Activated CD4-positive, alpha-beta T cell treated with anti-CD3 and anti-CD28 coated beads, Interleukin-2, amount 50 U/mL, for 48 hours (primary cell): Measurements from ENCODE around the gene KLHL18.
"Not testable (repeated sequence)": the region's sequence is repeated elsewhere in the genome, so short reads cannot be mapped to it uniquely, and the experiment has no call there.

Experiments
- DNase-seq, 2 experiments: peaks; one replicate each; pipeline ENCODE4 v3.0.0-alpha.2; 2020

Gene KLHL18

GRCh38 chr3:47282424-47283192, at the start of gene KLHL18, which contains the start of gene KIF9:
KLHL18 (plus strand) TSS chr3:47282944; CDS start chr3:47282966, 22 bp downstream.
KIF9 (minus strand) TSS chr3:47282799; CDS start chr3:47277374, 5,425 bp downstream.
- peak; percentile 93 to 96 for DNase-seq

DNA sequence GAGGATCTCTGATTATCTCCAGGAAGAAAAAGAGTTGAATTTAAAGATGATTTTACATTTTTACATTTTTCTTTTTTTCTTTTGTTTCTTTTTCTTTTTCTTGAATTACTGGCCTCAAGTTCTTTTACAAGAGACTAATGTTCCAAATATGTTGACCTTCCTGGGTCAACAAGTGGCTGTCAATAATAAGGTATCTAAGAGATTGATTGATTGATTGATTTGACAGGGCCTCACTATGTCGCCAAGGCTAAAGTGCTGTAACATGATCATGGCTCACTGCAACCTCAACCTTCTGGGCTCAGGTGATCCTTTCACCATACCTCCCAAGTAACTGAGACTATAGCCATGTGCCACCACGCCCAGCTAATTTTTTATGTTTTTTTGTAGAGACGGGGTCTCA, 44.7 kb upstream of the KLHL18 start:
- DNase-seq: no peak

GRCh38 chr3:47239929-47240328, 42.8 kb upstream of the KLHL18 start:
- no peak for DNase-seq

- DNase-seq: no peak
These were observed 39.2 kb upstream of the KLHL18 start for GRCh38 chr3:47243419-47244147.

- no peak for DNase-seq
These were observed 38.1 kb upstream of the KLHL18 start for GRCh38 chr3:47244531-47245100.

- DNase-seq: no peak
These were observed 37.5 kb upstream of the KLHL18 start for GRCh38 chr3:47245271-47245670.

DNA sequence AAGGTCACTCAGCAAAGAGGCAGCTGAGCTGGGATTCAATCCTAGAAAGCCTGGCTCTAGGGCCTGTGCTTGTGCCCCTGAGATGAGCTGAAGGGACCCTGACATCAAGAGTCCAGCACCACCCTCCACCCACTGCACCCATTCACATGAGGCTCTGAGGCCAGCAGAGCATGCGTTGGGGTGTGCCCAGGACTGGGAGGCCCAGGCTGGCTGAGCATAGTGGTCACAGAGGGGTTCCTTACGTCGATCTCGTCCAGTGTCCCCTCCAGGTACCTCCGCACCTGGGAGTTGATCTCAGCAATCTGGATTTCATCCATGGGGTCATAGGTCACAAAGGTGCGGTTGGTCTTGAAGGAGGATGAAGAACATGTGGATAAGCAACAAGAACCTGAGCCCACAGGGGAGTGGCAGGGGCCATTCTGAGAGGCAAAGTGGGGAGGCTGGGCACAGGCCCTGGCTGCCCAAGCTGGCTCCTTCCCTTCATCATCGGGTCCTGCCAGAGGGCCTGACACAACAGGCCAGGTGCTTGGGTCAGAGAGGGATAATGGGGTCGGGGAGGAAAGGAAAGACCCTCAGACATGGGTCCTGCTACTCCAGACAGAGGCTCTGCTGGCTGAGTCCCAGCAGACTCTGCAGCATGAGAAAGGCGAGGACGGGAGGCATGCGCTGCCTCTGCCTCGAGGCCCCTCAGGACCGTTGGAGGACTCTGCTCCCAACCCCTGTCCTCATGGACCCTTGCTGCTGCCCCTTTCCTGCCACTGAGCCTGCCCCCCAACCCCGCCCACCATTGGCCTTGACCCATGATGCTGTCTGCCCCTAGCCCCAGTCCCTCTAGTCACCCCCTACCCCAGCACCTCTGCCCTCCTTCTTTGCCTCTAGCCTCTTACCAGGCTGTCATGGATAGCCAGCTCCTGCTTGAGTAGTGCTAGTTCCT, 35.3 kb upstream of the KLHL18 start:
- DNase-seq: no peak

GRCh38 chr3:47250309-47251060, 32.3 kb upstream of the KLHL18 start:
- DNase-seq: no peak

- not testable (repeated sequence) for DNase-seq
These were observed 31.7 kb upstream of the KLHL18 start for GRCh38 chr3:47251085-47251484.

DNA sequence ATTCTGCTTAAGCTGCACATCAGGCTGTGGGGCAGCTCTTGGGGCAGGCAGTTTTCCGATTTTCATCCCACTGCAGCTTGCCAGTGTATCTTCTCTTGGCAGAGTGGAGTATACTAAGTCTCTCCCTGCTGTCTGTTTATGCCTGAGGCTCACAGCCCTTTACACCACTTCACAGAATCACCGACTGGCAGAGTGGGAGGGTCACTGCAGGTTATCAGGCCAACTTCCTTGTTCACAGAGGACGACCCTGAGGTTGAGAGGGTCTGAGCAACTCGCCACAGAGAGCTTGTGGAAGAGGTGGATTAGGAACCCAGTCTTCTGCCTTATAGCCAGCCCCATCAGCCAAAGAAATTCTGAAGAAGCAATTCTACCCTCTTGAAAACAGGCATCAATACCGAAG, 31.1 kb upstream of the KLHL18 start:
- DNase-seq: no peak

DNA sequence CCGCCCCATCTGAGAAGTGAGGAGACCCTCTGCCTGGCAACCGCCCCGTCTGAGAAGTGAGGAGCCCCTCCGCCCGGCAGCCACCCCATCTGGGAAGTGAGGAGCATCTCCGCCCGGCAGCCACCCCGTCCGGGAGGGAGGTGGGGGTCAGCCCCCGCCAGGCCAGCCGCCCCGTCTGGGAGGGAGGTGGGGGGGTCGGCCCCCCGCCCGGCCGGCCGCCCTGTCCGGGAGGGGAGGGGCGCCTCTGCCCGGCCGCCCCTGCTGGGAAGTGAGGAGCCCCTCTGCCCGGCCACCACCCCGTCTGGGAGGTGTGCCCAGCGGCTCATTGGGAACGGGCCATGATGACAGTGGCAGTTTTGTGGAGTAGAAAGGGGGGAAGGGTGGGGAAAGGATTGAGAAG, 26.4 kb upstream of the KLHL18 start:
- DNase-seq: not testable (repeated sequence)

- DNase-seq: no peak
These were observed 23.6 kb upstream of the KLHL18 start for GRCh38 chr3:47259114-47259513.

- no peak for DNase-seq
These were observed 22.1 kb upstream of the KLHL18 start for GRCh38 chr3:47260605-47261004.

DNA sequence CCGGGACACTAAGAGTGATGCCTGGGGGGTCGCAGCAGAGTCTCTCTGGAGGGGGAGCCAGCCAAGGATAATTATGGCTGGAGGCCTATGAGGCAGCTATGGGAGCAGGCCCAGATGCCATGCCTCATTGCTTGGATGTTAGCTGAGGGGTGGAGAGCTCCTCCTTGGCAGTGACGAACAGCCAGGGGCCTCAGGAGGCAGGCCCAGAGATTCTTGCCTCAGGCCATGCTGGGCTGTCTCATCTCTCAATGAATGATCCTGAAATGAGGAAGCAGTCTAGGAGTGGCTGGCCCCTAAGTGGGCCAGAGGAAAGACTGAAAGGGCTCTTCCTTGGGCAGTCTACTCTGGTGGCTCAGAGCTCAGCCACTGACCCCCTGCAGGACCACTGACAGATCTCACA, 21.4 kb upstream of the KLHL18 start:
- no peak for DNase-seq

- DNase-seq: no peak
These were observed 17.7 kb upstream of the KLHL18 start for GRCh38 chr3:47265008-47265407.

DNA sequence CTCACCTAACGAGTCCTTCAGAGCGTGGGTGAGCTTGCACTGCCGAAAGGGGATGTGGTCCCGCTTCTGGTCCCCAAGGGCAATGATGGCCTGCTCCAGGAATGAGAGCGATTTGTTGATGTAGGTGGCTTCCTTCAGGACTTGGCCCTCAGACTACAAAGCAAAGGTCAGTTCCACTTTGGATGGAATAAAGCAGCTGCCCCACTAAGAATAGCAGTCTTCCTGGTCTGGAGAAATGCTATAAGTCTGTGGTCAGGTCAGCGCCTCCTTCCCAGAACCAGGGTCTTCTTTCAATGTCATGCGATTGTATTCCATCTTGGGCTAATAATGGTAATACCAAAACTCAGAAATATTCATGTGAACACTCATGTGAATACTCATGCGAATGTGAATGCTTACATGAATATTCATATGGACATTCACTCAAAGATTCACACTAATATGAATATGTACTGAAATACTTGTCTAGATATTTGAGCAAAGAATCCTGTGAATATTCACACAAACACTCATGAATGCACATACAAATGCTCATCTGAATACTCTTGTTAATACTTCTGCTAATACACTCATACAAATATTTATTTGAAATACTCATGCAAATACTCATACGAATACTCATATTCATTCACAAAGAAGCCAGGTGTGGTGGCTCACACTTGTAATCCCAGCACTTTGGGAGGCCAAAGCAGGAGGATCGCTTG, 16.9 kb upstream of the KLHL18 start:
- no peak for DNase-seq

- DNase-seq: peak; percentile 33 to 54
These were observed 15.8 kb upstream of the KLHL18 start for GRCh38 chr3:47266709-47267489.

- no peak for DNase-seq
These were observed 15.3 kb upstream of the KLHL18 start for GRCh38 chr3:47267490-47267824.

DNA sequence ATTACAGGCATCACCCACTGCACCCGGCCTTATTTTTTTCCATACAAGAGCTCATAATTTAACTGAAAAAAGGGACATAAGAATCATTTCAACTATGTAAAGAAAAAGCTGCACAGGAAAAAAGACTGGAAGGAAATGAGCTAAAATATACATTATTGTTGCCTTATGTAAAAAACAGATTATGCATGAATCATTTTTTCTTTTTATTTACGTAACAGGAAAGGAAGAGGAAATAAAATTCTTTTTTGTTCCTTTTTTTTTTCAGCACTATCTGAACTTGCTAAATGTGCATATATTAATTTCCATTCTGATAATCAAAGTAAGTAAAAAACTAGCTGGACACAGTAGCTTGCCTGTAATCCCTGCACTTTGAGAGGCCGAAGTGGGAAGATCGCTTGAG, 12.2 kb upstream of the KLHL18 start:
- no peak for DNase-seq

DNA sequence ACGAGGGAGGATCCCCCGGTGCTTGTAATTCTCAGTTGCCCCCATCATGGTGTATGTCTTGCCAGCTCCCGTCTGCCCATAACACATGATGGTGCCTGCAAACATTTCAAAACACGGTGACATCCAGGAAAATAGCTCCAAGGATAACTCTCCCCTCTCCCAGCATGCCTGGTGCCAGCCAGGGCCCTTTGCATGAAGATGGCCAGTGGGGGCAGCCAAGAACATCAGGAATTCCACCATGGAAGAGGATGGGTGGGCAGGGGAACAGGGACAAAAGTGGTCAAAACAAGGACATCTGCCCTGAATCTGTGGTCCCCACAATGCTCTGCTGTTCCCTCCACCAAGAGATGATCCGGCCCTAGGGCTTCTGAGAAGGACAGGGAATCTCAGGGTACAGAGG, 9.2 kb upstream of the KLHL18 start:
- DNase-seq: no peak

DNA sequence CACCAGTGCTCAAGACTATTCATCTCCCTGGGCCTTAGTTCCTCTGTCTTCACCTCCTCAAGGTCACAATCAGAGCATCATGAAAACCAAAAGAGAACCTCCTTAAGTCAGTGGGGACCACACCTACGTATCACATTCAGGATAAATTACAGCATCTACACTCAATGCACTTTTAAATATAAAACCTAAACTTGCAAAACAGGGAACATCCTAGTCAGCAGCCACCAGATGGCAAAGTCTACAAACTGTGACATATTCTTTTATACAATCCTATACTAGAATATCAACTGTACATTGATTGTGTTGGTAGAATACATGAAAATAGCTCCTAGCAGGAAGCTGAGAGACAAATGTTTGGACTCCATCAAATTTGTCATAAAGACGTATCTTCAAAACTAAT, 8.1 kb upstream of the KLHL18 start:
- no peak for DNase-seq
